HCT116 (cell line): ENCODE data around the gene SEC16B. TPM values are rescaled to one million over a fixed set of nuclear protein-coding genes. Genes with fewer than 3 reads are reported as not detected.

Experiments used
- ATAC-seq: fragments of 200-7000 bp; cut with Tn5 transposase; 2 replicates; pipeline ENCODE4 v1.9.1; 2020; ENCODE audit warnings: mild to moderate bottlenecking, moderate library complexity
- BruUV-seq: library from RNA; stranded (reverse); fragments of 400-500 nt; replicated peaks from 2 replicates; lab custom pipeline; 2021; lab: Mats Ljungman, UMichigan
- CTCF ChIA-PET: fragments of 300-600 bp; sonication (Branson Sonifier 250); formaldehyde crosslinking; loops from one replicate; lab custom pipeline; 2021; ENCODE audit warnings: antibody characterized with exemption; lab: Charles Lee
- POLR2A ChIA-PET: fragments of 300-600, 350-600 bp; sonication (Branson Sonifier 250); formaldehyde crosslinking; loops from one replicate; lab custom pipeline; 2021; ENCODE audit warnings: antibody characterized with exemption; lab: Charles Lee
- RAD21 ChIA-PET, 2 experiments: fragments of 300-600 bp; sonication (Branson Sonifier 250); formaldehyde crosslinking; loops; one replicate each; lab custom pipeline; 2023; ENCODE audit warnings: low total read pairs in 2 of 2; ENCODE audit not compliant: uncharacterized antibody in 2 of 2, unreplicated experiment in 2 of 2, low non-redundant PET in 1 of 2; lab: Charles Lee
- DNase-seq: peaks from one replicate; pipeline ENCODE4 v3.0.0-alpha.2; 2010; ENCODE audit warnings: low read depth, low spot score
- H2AFZ ChIP-seq: fragments of 200-600 bp; shearing (Covaris generic), sonication (generic); 2 replicates; pipeline ENCODE4 v1.6.1; 2017; ENCODE audit warnings: low read depth, mixed run types, mixed read lengths, antibody characterized with exemption, low read length; ENCODE audit not compliant: poor library complexity, severe bottlenecking
- H3K27ac ChIP-seq: 2 replicates; pipeline ENCODE4 v1.5.1; 2012; ENCODE audit warnings: low read depth, low read length
- H3K27me3 ChIP-seq: fragments of 200-600 bp; sonication (generic); 2 replicates; pipeline ENCODE4 v1.6.1; 2016; ENCODE audit warnings: mixed run types, low read length, mixed read lengths; ENCODE audit not compliant: insufficient read depth
- H3K36me3 ChIP-seq, 2 experiments: fragments of 200-500 bp in 1 of 2; fragments of 200-600 bp in 1 of 2; sonication (Bioruptor generic) in 1 of 2; sonication (generic) in 1 of 2; 2 replicates each; pipeline versions ENCODE4 v1.5.1 to v1.6.1; 2014 to 2016; ENCODE audit warnings: low read length in 2 of 2, inconsistent platforms in 1 of 2, mixed read lengths in 1 of 2, mixed run types in 1 of 2; ENCODE audit not compliant: insufficient read depth in 2 of 2, control insufficient read depth in 1 of 2
- H3K4me1 ChIP-seq, 2 experiments: fragments of 200-600 bp in 1 of 2; sonication (generic) in 1 of 2; 2 replicates each; pipeline versions ENCODE4 v1.5.1 to v1.6.1; 2012 to 2017; ENCODE audit warnings: low read length in 2 of 2, inconsistent platforms in 1 of 2, mild to moderate bottlenecking in 1 of 2, mixed read lengths in 1 of 2, mixed run types in 1 of 2, moderate library complexity in 1 of 2; ENCODE audit not compliant: insufficient read depth in 2 of 2, control insufficient read depth in 1 of 2
- H3K4me2 ChIP-seq: fragments of 200-600 bp; sonication (generic); 2 replicates; pipeline ENCODE4 v1.6.1; 2017; ENCODE audit warnings: mixed run types, low read length, mixed read lengths
- H3K4me3 ChIP-seq, 2 experiments: fragments of 200-600 bp in 1 of 2; sonication (generic) in 1 of 2; replicated peaks in 1 of 2; 2 replicates each; pipeline ENCODE4 v1.5.1; 2011 to 2016; ENCODE audit warnings: low read length in 2 of 2, control low read depth in 1 of 2, low read depth in 1 of 2, mild to moderate bottlenecking in 1 of 2, mixed read lengths in 1 of 2, mixed run types in 1 of 2
- H3K79me2 ChIP-seq: fragments of 200-600 bp; sonication (generic); 2 replicates; pipeline ENCODE4 v1.6.1; 2017; ENCODE audit warnings: mild to moderate bottlenecking, mixed run types, low read length, moderate library complexity, mixed read lengths; ENCODE audit not compliant: insufficient read depth
- H3K9ac ChIP-seq: fragments of 200-600 bp; sonication (generic); 2 replicates; pipeline ENCODE4 v1.6.1; 2016; ENCODE audit warnings: low read length, mixed read lengths
- H3K9me2 ChIP-seq: fragments of 200-600 bp; sonication (generic), shearing (Covaris generic); 2 replicates; pipeline ENCODE4 v1.6.1; 2017; ENCODE audit warnings: mixed run types, mild to moderate bottlenecking, moderate library complexity; ENCODE audit not compliant: insufficient read depth
- H3K9me3 ChIP-seq, 2 experiments: fragments of 200-500 bp in 1 of 2; fragments of 200-600 bp in 1 of 2; sonication (Bioruptor generic) in 1 of 2; sonication (generic) in 1 of 2; 2 replicates each; pipeline ENCODE4 v1.6.1; 2014 to 2017; ENCODE audit warnings: low read length in 2 of 2, mixed read lengths in 2 of 2, inconsistent platforms in 1 of 2, low read depth in 1 of 2, mild to moderate bottlenecking in 1 of 2, mixed run types in 1 of 2, moderate library complexity in 1 of 2; ENCODE audit not compliant: control insufficient read depth in 1 of 2, insufficient read depth in 1 of 2
- H4K20me1 ChIP-seq: fragments of 200-600 bp; sonication (generic), shearing (Covaris generic); 2 replicates; pipeline ENCODE4 v1.6.1; 2017; ENCODE audit warnings: mixed run types, mild to moderate bottlenecking, moderate library complexity; ENCODE audit not compliant: insufficient read depth
- CBX3 ChIP-seq: IDR thresholded peaks from 2 replicates; pipeline ENCODE4 v1.6.1; 2012; ENCODE audit warnings: low read depth
- FOSL1 ChIP-seq: IDR thresholded peaks from 2 replicates; pipeline ENCODE4 v1.6.1; 2012; ENCODE audit warnings: low read depth
- MAX ChIP-seq: IDR thresholded peaks from 2 replicates; pipeline ENCODE4 v1.6.1; 2012
- POLR2A ChIP-seq: IDR thresholded peaks from 2 replicates; pipeline ENCODE4 v1.7.0; 2011; ENCODE audit warnings: borderline replicate concordance; ENCODE audit not compliant: insufficient read depth, insufficient read length; ENCODE audit errors: extremely low read depth
- POLR2AphosphoS5 ChIP-seq: IDR thresholded peaks from 2 replicates; pipeline ENCODE4 v1.6.1; 2011; ENCODE audit warnings: mild to moderate bottlenecking, low read depth, low read length, moderate library complexity
- SP1 ChIP-seq: IDR thresholded peaks from 2 replicates; pipeline ENCODE4 v1.6.1; 2012; ENCODE audit warnings: low read depth
- SRF ChIP-seq: IDR thresholded peaks from 2 replicates; pipeline ENCODE4 v1.6.1; 2012; ENCODE audit warnings: low read depth
- ZFX ChIP-seq: fragments of 450-650 bp; IDR thresholded peaks from 2 replicates; pipeline ENCODE4 v1.6.1; 2017
- ZNF274 ChIP-seq: fragments of 200-500 bp; sonication (Bioruptor generic); IDR thresholded peaks from 2 replicates; pipeline ENCODE4 v1.6.1; 2014; ENCODE audit warnings: mild to moderate bottlenecking, low read depth, low read length, inconsistent platforms
- intact Hi-C: fragments of 100-400 bp; cut with micrococcal nuclease; formaldehyde crosslinking; loops from 2 replicates; pipeline ENCODE4 v1.10.0; 2022
- total RNA-seq: library from RNA; stranded (reverse); gene quantifications from one replicate; pipeline ENCODE4 v1.2.1, GENCODE V29; 2021; ENCODE audit not compliant: unreplicated experiment
- TF ChIP-seq, protein P1 (sequence below): IDR thresholded peaks from 2 replicates; pipeline ENCODE4 v1.6.1; 2012; ENCODE audit warnings: low read depth
- TF ChIP-seq, protein P2 (sequence below), 3 experiments: fragments of 200-600 bp in 1 of 3; sonication (generic) in 1 of 3; IDR thresholded peaks in 2 of 3; conservative IDR thresholded peaks in 1 of 3; 2 replicates each; pipeline ENCODE4 v1.5.1; 2012 to 2017; ENCODE audit warnings: low read depth in 2 of 3, low read length in 2 of 3, antibody characterized with exemption in 1 of 3, borderline replicate concordance in 1 of 3, control low read depth in 1 of 3, mild to moderate bottlenecking in 1 of 3, mixed read lengths in 1 of 3, mixed run types in 1 of 3, moderate library complexity in 1 of 3; ENCODE audit not compliant: insufficient read depth in 1 of 3

The SEC16B gene
- total RNA-seq, 1 experiment from 2014 or later, result 1.2 TPM

DNA sequence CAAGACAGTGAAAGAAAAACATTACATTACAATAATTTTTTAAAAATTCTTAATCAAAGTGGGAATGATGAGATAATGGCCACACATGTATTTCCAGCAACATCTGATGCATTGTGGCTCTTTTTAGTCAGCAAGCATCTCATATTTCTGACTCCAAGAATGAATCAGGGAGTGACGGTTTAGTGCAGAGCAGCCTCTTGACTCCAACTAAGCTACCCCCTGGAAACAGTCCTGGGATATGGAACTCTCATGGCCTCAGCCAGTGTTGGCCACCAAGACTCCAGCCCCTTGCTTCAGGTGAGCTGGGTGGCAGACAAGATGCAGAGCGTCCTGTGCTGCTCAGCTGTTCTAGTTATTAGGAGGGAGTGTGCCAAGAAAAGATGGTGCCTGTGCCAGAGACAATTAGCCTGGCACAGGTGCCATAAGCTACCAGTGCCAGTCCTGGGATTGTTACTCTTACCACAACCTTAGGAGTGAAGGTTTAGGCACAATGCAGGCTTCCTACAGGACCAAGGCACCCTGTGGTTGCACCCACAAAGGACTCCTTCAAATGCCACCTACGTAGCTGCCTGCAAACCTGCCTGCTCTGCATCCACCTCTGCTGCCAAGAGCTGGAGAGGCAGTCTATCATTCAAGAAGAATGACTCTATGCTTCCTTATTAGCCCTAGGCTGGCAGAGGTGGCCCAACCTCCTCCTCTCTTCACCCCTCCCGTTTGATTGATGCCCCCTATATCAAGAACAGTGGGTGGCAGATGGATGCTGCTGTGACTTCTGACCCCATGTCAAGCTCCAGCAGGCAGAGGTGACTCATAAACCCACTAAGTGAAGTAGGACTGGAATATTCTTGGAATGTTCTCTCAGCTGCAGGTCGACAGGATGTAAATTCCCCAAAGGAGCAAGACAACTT is 6.0 kb upstream of the SEC16B start:
- Histone ChIP-seq H3K4me1 (peaks cover 0 to 10% of the 10 kb centered on the region in 2 experiments; a peak in 2 of 4 replicates), H4K20me1 (no peaks in the 10 kb centered on the region), H3K9me3 (no peaks in the 10 kb centered on the region), H2AFZ (no peak overlapping the region), H3K9ac (no peak overlapping the region), H3K27me3 (no peaks in the 10 kb centered on the region), H3K27ac (no peak overlapping the region), H3K9me2 (no peaks in the 10 kb centered on the region), H3K4me2 (peak overlapping the region; percentile 13; the same call in 1 of the 2 replicates), H3K36me3 (no peaks in the 10 kb centered on the region), H3K79me2 (no peaks in the 10 kb centered on the region), H3K4me3 (no peak overlapping the region)
- DNase-seq, result no peak
- ChIA-PET CTCF (interaction anchor here (0.9 kb wide), 1 partner anchor 56 kb away, joined by 3 read pairs; no protein-coding TSS in a partner anchor), RAD21 (no interaction called here), POLR2A (no interaction called here)
- BruUV-seq, result no TSS peak
- ATAC-seq, result peak; percentile 47; the same call in 1 of the 2 replicates
- intact Hi-C loops, result no loop called here
- TF ChIP-seq MAX, result no peak
- no peak for TF ChIP-seq SP1
- no peak for TF ChIP-seq ZNF274
- no peak for TF ChIP-seq POLR2A
- TF ChIP-seq ZFX, result no peak
- TF ChIP-seq SRF, result no peak
- TF ChIP-seq, protein P1, sequence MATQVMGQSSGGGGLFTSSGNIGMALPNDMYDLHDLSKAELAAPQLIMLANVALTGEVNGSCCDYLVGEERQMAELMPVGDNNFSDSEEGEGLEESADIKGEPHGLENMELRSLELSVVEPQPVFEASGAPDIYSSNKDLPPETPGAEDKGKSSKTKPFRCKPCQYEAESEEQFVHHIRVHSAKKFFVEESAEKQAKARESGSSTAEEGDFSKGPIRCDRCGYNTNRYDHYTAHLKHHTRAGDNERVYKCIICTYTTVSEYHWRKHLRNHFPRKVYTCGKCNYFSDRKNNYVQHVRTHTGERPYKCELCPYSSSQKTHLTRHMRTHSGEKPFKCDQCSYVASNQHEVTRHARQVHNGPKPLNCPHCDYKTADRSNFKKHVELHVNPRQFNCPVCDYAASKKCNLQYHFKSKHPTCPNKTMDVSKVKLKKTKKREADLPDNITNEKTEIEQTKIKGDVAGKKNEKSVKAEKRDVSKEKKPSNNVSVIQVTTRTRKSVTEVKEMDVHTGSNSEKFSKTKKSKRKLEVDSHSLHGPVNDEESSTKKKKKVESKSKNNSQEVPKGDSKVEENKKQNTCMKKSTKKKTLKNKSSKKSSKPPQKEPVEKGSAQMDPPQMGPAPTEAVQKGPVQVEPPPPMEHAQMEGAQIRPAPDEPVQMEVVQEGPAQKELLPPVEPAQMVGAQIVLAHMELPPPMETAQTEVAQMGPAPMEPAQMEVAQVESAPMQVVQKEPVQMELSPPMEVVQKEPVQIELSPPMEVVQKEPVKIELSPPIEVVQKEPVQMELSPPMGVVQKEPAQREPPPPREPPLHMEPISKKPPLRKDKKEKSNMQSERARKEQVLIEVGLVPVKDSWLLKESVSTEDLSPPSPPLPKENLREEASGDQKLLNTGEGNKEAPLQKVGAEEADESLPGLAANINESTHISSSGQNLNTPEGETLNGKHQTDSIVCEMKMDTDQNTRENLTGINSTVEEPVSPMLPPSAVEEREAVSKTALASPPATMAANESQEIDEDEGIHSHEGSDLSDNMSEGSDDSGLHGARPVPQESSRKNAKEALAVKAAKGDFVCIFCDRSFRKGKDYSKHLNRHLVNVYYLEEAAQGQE, result no peak
- no peak for TF ChIP-seq POLR2AphosphoS5
- TF ChIP-seq CBX3, result no peak
- TF ChIP-seq, protein P2, sequence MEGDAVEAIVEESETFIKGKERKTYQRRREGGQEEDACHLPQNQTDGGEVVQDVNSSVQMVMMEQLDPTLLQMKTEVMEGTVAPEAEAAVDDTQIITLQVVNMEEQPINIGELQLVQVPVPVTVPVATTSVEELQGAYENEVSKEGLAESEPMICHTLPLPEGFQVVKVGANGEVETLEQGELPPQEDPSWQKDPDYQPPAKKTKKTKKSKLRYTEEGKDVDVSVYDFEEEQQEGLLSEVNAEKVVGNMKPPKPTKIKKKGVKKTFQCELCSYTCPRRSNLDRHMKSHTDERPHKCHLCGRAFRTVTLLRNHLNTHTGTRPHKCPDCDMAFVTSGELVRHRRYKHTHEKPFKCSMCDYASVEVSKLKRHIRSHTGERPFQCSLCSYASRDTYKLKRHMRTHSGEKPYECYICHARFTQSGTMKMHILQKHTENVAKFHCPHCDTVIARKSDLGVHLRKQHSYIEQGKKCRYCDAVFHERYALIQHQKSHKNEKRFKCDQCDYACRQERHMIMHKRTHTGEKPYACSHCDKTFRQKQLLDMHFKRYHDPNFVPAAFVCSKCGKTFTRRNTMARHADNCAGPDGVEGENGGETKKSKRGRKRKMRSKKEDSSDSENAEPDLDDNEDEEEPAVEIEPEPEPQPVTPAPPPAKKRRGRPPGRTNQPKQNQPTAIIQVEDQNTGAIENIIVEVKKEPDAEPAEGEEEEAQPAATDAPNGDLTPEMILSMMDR (IDR thresholded peaks at IDR 0.05 in 2 of 3, conservative IDR thresholded peaks at IDR 0.05 in 1 of 3; ENCODE audit: borderline replicate concordance in 1 of 3, insufficient read depth in 1 of 3, low read depth in 2 of 3, low read length in 2 of 3), result no peak
- TF ChIP-seq FOSL1, result no peak
